Gastrocnemius medialis (tissue), 4 donors: ENCODE results near the gene GPRC5D.

Experiments used
- CTCF ChIP-seq, 5 experiments: fragments of 450-650 bp in 3 of 5; fragments of 200-600 bp in 2 of 5; sonication (generic) in 2 of 5; IDR thresholded peaks in 4 of 5; conservative IDR thresholded peaks in 1 of 5; 1 replicate in 4 of 5; 2 replicates in 1 of 5; pipeline ENCODE4 v1.5.1; 2016 to 2019; ENCODE audit warnings: antibody characterized with exemption in 5 of 5, mild to moderate bottlenecking in 3 of 5, moderate library complexity in 3 of 5
- POLR2A ChIP-seq, 2 donors: fragments of 450-650 bp; IDR thresholded peaks; one replicate each; pipeline ENCODE4 v1.6.1; 2017; ENCODE audit warnings: antibody characterized with exemption in 2 of 2, mild to moderate bottlenecking in 2 of 2, moderate library complexity in 2 of 2

- no peak for TF ChIP-seq CTCF (IDR thresholded peaks at IDR 0.05 in 4 of 5, conservative IDR thresholded peaks at IDR 0.05 in 1 of 5)
- no peak for TF ChIP-seq POLR2A (IDR thresholded peaks at IDR 0.05)
Measured at GRCh38 chr12:12915656-12916055, 36.3 kb downstream of the GPRC5D start.
